Measurements from ENCODE around the gene NEURL1B.

- TF ChIP-seq POLR2A (IDR thresholded peaks at IDR 0.05; ENCODE audit: low read depth, low read length) (no peak), POLR2AphosphoS5 (IDR thresholded peaks at IDR 0.05; ENCODE audit: low read depth, low read length) (no peak)
Measured at GRCh38 chr5:172630082-172630481, 11.0 kb upstream of the NEURL1B start.

Data from GM12892 (cell line).